ENCODE results near the gene KCNE3.

KCNE3 gene

GRCh38 chr11:74471668-74472429 is 4.5 kb upstream of the KCNE3 start:
- no peak for DNase-seq (ENCODE audit: low spot score)
- TF ChIP-seq CTCF (IDR thresholded peaks at IDR 0.05) = no peak
- H3K27ac ChIP-seq = no peak overlapping the region
- no peak overlapping the region for H3K4me3 ChIP-seq

GRCh38 chr11:74471037-74471436 is 3.7 kb upstream of the KCNE3 start:
- H3K4me3 ChIP-seq = no peak overlapping the region
- TF ChIP-seq CTCF (IDR thresholded peaks at IDR 0.05) = no peak
- no peak for DNase-seq (ENCODE audit: low spot score)
- no peak overlapping the region for H3K27ac ChIP-seq

GRCh38 chr11:74470526-74470925 is 3.2 kb upstream of the KCNE3 start:
- no peak overlapping the region for H3K4me3 ChIP-seq
- TF ChIP-seq CTCF (IDR thresholded peaks at IDR 0.05) = no peak
- H3K27ac ChIP-seq = no peak overlapping the region
- no peak for DNase-seq (ENCODE audit: low spot score)

GRCh38 chr11:74468936-74469335 is 1.6 kb upstream of the KCNE3 start:
- no peak overlapping the region for H3K27ac ChIP-seq
- TF ChIP-seq CTCF (IDR thresholded peaks at IDR 0.05) = no peak
- no peak overlapping the region for H3K4me3 ChIP-seq
- no peak for DNase-seq (ENCODE audit: low spot score)

GRCh38 chr11:74468521-74468920 is 1.2 kb upstream of the KCNE3 start:
- DNase-seq (ENCODE audit: low spot score) = no peak
- H3K27ac ChIP-seq = no peak overlapping the region
- no peak overlapping the region for H3K4me3 ChIP-seq
- TF ChIP-seq CTCF (IDR thresholded peaks at IDR 0.05) = no peak

- Histone ChIP-seq H3K4me3 (no peak overlapping the region), H3K27ac (peak overlapping the region in 1 of 2 donors; percentile 33)
- no peak for DNase-seq (ENCODE audit: low spot score)
- TF ChIP-seq CTCF (IDR thresholded peaks at IDR 0.05) = no peak
These were observed 709 bp upstream of the KCNE3 start for GRCh38 chr11:74468058-74468457.

- no peak overlapping the region for H3K4me3 ChIP-seq
- DNase-seq (ENCODE audit: low spot score) = no peak
- no peak overlapping the region for H3K27ac ChIP-seq
- TF ChIP-seq CTCF (IDR thresholded peaks at IDR 0.05) = no peak
These were observed 2.0 kb downstream of the KCNE3 start for GRCh38 chr11:74465291-74465708.
